Panc1 (cell line): Measurements from ENCODE around the gene HAUS5. TPM values are rescaled to one million over a fixed set of nuclear protein-coding genes. Genes with fewer than 3 reads are reported as not detected.

Experiments
- ATAC-seq: fragments of 200-7000 bp; cut with Tn5 transposase; 2 replicates; pipeline ENCODE4 v1.9.1; 2020; ENCODE audit warnings: mild to moderate bottlenecking, moderate library complexity
- BruUV-seq: library from RNA; stranded (reverse); fragments of 400-500 nt; replicated peaks from 2 replicates; lab custom pipeline; 2021; lab: Mats Ljungman, UMichigan
- CTCF ChIA-PET: fragments of 300-600 bp; sonication (Branson Sonifier 250); formaldehyde crosslinking; loops from one replicate; lab custom pipeline; 2022; ENCODE audit warnings: antibody characterized with exemption; lab: Charles Lee
- POLR2A ChIA-PET: fragments of 300-600 bp; sonication (Branson Sonifier 250); formaldehyde crosslinking; loops from one replicate; lab custom pipeline; 2022; ENCODE audit warnings: antibody characterized with exemption; lab: Charles Lee
- DNase-seq: peaks from one replicate; pipeline ENCODE4 v3.0.0-alpha.2; 2010; ENCODE audit warnings: low read depth, low spot score
- H3K27ac ChIP-seq: 2 replicates; pipeline ENCODE4 v1.5.1; 2011; ENCODE audit warnings: mild to moderate bottlenecking, low read length, inconsistent platforms
- H3K27me3 ChIP-seq: fragments of 200-500 bp; sonication (Bioruptor generic); 2 replicates; pipeline ENCODE4 v1.6.0; 2014; ENCODE audit warnings: low read length, inconsistent platforms; ENCODE audit not compliant: control insufficient read depth, insufficient read depth
- H3K36me3 ChIP-seq: fragments of 200-500 bp; sonication (Bioruptor generic); 2 replicates; pipeline ENCODE4 v1.5.1; 2014; ENCODE audit warnings: inconsistent platforms, mild to moderate bottlenecking, low read length, moderate library complexity; ENCODE audit not compliant: control insufficient read depth, insufficient read depth
- H3K4me1 ChIP-seq: 2 replicates; pipeline ENCODE4 v1.5.1; 2011; ENCODE audit warnings: inconsistent platforms, mild to moderate bottlenecking, low read length, moderate library complexity; ENCODE audit not compliant: control insufficient read depth, insufficient read depth
- H3K4me3 ChIP-seq, 2 experiments: 2 replicates each; pipeline ENCODE4 v1.5.1; 2011 to 2012; ENCODE audit warnings: low read depth in 2 of 2, low read length in 2 of 2, mild to moderate bottlenecking in 2 of 2, inconsistent platforms in 1 of 2, moderate library complexity in 1 of 2
- H3K9me3 ChIP-seq: fragments of 200-500 bp; sonication (Bioruptor generic); 2 replicates; pipeline ENCODE4 v1.5.1; 2014; ENCODE audit warnings: low read depth, mild to moderate bottlenecking, inconsistent platforms, low read length, moderate library complexity; ENCODE audit not compliant: control insufficient read depth, insufficient read depth
- CTCF ChIP-seq: fragments of 450-650 bp; IDR thresholded peaks from 2 replicates; pipeline ENCODE4 v1.5.1; 2017; ENCODE audit warnings: mild to moderate bottlenecking
- POLR2AphosphoS5 ChIP-seq: IDR thresholded peaks from 2 replicates; pipeline ENCODE4 v1.6.1; 2012; ENCODE audit warnings: mild to moderate bottlenecking, low read depth, low read length, moderate library complexity
- REST ChIP-seq, 2 experiments: IDR thresholded peaks; 2 replicates each; pipeline ENCODE4 v1.6.1; 2011 to 2012; ENCODE audit warnings: low read depth in 2 of 2, control low read depth in 1 of 2, low read length in 1 of 2, mild to moderate bottlenecking in 1 of 2, moderate library complexity in 1 of 2; ENCODE audit not compliant: insufficient read depth in 1 of 2
- SIN3A ChIP-seq: IDR thresholded peaks from 2 replicates; pipeline ENCODE4 v1.6.1; 2012; ENCODE audit warnings: low read depth, mild to moderate bottlenecking, low read length, moderate library complexity, borderline replicate concordance; ENCODE audit not compliant: insufficient read depth
- TCF7L2 ChIP-seq: IDR thresholded peaks from 2 replicates; pipeline ENCODE4 v1.6.1; 2011; ENCODE audit warnings: mild to moderate bottlenecking, low read depth, low read length, inconsistent platforms
- in situ Hi-C: cut with HindIII; loops from 2 replicates; pipeline ENCODE4 v1.10.0; 2016; ENCODE audit warnings: low sequenced_read_pairs, low pct_unique_long_range_greater_than_20kb
- intact Hi-C: fragments of 100-400 bp; cut with micrococcal nuclease; formaldehyde crosslinking; loops from one replicate; pipeline ENCODE4 v1.10.0; 2022; ENCODE audit not compliant: unreplicated experiment
- total RNA-seq: library from RNA; stranded (reverse); gene quantifications from one replicate; pipeline ENCODE4 v1.2.1, GENCODE V29; 2021; ENCODE audit not compliant: unreplicated experiment

HAUS5 gene
- total RNA-seq, 1 experiment from 2014 or later = 23.2 TPM

DNA sequence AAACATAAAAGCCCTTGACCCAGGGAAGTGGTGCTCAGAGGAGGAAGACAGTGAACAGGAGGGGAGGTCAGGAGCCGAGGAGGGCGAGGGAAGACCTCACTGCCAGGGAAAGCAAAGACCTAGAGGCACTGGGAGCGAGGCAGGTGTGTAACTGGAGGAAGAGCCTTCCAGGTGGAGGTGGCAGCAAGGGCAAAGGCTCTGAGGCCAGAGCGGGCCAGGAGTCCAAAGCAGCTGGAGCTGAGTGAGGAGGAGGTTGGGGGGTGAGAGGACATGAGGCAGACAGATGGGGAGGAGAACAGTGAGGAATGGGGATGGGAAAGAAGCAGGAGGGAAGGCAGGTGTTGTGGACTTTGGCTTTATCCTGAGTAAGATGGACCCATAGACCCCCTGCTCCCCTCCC is 57.4 kb downstream of the HAUS5 start:
- Histone ChIP-seq H3K27ac (no peak overlapping the region), H3K27me3 (peaks cover 3% of the 10 kb centered on the region; the same call in 1 of the 2 replicates), H3K36me3 (no peaks in the 10 kb centered on the region), H3K9me3 (no peaks in the 10 kb centered on the region), H3K4me1 (no peaks in the 10 kb centered on the region), H3K4me3 (no peak overlapping the region)
- no peak for DNase-seq
- no TSS peak for BruUV-seq
- intact Hi-C loops (no loop called here), in situ Hi-C loops (no loop called here)
- ChIA-PET CTCF (no interaction called here), POLR2A (no interaction called here)
- no peak for ATAC-seq
- TF ChIP-seq POLR2AphosphoS5 (no peak), CTCF (no peak), SIN3A (no peak), REST (IDR thresholded peaks at IDR 0.05; ENCODE audit: insufficient read depth in 1 of 2, low read depth in 2 of 2, low read length in 1 of 2) (no peak), TCF7L2 (no peak)

GRCh38 chr19:35670686-35671085 is 58.2 kb downstream of the HAUS5 start:
- Histone ChIP-seq H3K27ac (no peak overlapping the region), H3K36me3 (no peaks in the 10 kb centered on the region), H3K9me3 (no peaks in the 10 kb centered on the region), H3K4me3 (no peak overlapping the region), H3K4me1 (no peaks in the 10 kb centered on the region), H3K27me3 (peaks cover 3% of the 10 kb centered on the region; the same call in 1 of the 2 replicates)
- TF ChIP-seq SIN3A = no peak
- TF ChIP-seq POLR2AphosphoS5 = no peak
- no peak for TF ChIP-seq REST (IDR thresholded peaks at IDR 0.05; ENCODE audit: insufficient read depth in 1 of 2, low read depth in 2 of 2, low read length in 1 of 2)
- no peak for TF ChIP-seq TCF7L2
- no peak for TF ChIP-seq CTCF
- DNase-seq (no peak), ATAC-seq (no peak)
- ChIA-PET POLR2A (no interaction called here), CTCF (no interaction called here)
- BruUV-seq = no TSS peak
- intact Hi-C loops = no loop called here
- in situ Hi-C loops = no loop called here
